ENCODE results near the gene HDGFL3.
"Not testable (repeated sequence)": the region's sequence is repeated elsewhere in the genome, so short reads cannot be mapped to it uniquely, and the experiment has no call there.

Gene HDGFL3

DNA sequence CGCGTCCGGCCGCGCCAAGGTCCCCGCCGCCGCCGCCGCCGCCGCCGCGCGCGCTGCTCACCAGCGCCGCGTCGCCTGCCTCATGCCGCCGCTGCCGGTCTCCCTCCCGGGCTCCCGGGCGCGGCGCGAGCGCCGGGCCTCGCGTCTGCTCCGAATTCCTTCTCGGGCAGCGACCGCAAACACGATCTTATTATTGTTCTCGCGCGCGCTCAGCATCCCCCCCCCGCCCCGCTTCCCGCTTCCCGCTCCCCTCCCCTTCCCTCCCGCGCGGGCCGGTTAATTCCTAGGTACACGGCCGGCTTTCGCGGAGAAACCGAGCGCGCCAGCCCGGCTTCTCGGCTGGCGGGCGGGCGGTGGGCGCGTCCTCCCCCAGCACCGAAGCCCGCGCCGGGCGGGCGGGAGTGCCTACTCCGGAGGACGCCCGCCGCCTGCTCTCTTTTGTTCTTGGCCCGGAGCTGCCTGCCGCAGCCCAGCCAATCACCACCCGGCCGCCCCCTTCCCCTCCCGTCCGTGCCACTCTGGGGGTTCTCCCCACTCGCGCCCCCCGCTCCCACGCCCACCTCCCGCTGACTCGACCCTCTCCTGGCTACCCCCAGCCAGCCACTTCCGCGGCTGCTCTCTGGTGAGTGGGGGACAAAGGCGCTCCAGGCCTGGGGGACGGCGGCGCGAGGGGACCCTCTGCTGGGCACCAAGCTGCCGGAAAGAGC is at the start of gene HDGFL3:
HDGFL3 (minus strand) TSS at position 164 of the 707 bp plus-strand sequence. CDS start 409 bp downstream, outside the sequence.
- DNase-seq (ENCODE audit: insufficient read length, low spot score) (no peak), FAIRE-seq (no peak)

- FAIRE-seq: no peak
- no peak for DNase-seq (ENCODE audit: insufficient read length, low spot score)
Measured at GRCh38 chr15:83250781-83251180, 43.2 kb upstream of the HDGFL3 start.

- no peak for FAIRE-seq
Measured at GRCh38 chr15:83249030-83249343, 41.4 kb upstream of the HDGFL3 start.

GRCh38 chr15:83248151-83249029 is 40.8 kb upstream of the HDGFL3 start:
- peak; percentile 12 for DNase-seq (ENCODE audit: insufficient read length, low spot score)
- FAIRE-seq: peak; percentile 79

More at GRCh38 chr15:83249030-83249343, 41.4 kb upstream of the HDGFL3 start:
- DNase-seq (ENCODE audit: insufficient read length, low spot score): no peak

DNA sequence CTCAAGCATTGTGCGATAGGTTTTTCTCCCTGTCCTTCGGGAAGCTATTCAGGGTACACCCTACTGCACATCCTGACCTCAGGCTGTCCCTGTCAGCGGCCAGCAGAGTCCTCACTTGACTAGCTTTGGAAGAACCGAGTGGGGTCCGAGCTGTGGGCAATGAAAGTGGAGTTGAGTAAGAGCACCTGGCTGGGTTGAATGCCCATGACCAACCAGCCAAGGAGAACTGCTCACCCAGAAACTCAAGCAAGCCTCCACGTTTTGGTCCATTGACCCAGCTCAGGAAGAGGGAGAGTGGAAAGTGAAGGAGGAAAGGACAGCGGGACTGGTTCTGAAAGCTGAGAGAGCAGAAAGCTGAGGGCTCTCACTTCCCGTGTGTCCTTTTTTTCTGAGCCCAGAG is 36.0 kb upstream of the HDGFL3 start:
- FAIRE-seq (no peak), DNase-seq (ENCODE audit: insufficient read length, low spot score) (no peak)

- no peak for FAIRE-seq
- DNase-seq (ENCODE audit: insufficient read length, low spot score): no peak
Measured at GRCh38 chr15:83230242-83230641, 22.6 kb upstream of the HDGFL3 start.

GRCh38 chr15:83225449-83225848 is 17.8 kb upstream of the HDGFL3 start:
- DNase-seq (ENCODE audit: insufficient read length, low spot score) (no peak), FAIRE-seq (no peak)

- not testable (repeated sequence) for FAIRE-seq; DNase-seq (ENCODE audit: insufficient read length, low spot score)
Measured at GRCh38 chr15:83221781-83222180, 14.2 kb upstream of the HDGFL3 start.

- DNase-seq (ENCODE audit: insufficient read length, low spot score) (no peak), FAIRE-seq (no peak)
Measured at GRCh38 chr15:83219026-83219425, 11.4 kb upstream of the HDGFL3 start.

DNA sequence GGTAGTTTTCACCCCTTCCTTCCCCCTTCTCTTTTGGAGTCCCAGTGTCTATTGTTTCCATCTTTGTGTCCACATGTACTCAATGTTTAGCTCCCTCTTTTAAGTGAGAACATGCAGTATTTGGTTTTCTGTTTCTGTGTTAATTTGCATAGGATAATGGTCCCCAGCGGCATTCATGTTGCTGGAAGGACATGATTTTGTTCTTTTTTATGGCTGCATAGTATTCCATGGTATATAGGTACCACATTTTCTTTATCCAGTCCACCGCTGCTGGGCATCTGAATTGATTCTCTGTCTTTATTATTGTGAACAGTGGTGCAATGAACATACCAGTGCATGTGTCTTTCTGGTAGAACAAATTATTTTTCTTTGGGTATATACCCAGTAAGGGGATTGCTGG is 7.7 kb upstream of the HDGFL3 start:
- no peak for FAIRE-seq
- DNase-seq (ENCODE audit: insufficient read length, low spot score): no peak

- FAIRE-seq: no peak
- DNase-seq (ENCODE audit: insufficient read length, low spot score): no peak
Measured at GRCh38 chr15:83210619-83211018, 3.0 kb upstream of the HDGFL3 start.

DNA sequence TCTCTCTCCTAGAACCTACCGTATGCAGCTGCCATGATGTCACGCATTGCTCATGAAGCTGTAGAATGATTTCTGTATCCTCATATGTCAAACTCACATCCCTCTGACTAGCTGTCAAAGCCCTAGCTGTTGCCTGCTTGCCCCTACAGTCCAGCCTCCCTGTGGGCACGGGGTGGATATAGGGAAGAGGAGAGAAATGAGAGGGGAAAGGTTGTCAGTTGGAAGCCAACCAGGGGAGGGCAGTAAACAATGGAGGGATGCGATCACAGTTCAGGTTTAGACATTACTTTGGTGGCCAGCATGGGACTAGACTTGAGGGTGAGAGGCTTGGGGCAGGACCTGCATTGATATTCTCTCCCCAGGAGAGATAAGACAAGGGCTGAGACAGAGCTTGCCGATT is 1.7 kb upstream of the HDGFL3 start:
- no peak for FAIRE-seq
- no peak for DNase-seq (ENCODE audit: insufficient read length, low spot score)

- no peak for FAIRE-seq
Measured at GRCh38 chr15:83208367-83208661, 691 bp upstream of the HDGFL3 start.

DNA sequence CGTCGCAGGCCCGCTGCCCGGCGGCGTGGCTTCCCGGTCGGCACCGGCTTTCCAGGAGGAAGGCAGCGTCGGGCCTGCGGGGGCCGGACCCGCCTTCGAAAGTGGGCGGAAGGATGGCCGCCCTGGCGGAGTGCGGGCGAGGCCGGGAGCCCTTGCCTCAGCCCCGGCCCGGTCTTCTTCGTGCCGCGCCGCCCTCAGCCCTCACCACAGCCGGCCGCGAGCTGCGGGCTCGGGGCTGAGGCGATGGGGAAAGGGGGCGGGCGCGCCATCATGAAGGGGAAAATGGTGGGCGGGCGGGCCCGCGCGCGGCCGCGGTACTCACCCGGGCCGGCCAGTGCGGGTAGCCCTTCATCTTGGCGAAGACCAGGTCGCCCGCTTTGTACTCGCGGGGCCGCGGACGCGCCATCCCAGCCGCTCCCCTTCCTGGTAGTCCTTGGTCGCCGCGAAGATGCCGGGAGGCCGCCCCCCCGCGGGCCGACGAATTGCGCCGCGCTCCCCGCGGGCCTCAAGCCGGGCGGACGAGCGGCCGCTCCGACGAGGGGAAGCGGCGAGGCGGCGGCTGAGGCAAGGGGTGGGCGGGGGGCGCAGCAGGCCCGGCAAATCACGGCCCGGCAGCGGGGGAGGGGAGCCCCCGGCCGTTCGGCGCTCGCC is 489 bp downstream of the HDGFL3 start:
- no peak for FAIRE-seq

More at GRCh38 chr15:83208367-83208661, 691 bp upstream of the HDGFL3 start:
- DNase-seq (ENCODE audit: insufficient read length, low spot score): no peak

DNA sequence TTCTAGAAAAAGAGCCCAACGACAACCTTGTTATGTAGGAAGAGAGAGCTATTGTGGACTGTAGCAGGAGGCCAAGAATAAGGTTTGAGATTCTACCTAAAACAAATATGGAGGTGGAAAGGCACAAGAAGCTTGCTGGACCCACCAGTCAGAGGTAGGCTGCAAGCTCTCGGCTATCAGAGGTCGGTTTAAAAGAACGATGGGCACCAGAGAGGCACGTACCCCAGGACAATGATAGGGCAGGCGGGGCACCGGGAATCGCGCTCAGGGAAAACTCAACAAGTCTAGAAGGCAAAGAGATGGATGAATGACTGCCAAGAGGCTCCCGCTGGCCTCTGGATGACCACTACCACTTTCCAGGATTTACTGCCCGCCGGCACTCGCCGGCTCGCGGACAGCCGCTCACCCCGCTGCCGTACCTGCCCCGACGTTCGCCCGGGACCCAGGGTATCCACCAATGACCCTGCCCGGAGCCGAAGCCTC is 1.1 kb downstream of the HDGFL3 start:
- DNase-seq (ENCODE audit: insufficient read length, low spot score) (no peak), FAIRE-seq (no peak)

More for the DNA sequence above, 489 bp downstream of the HDGFL3 start:
- no peak for DNase-seq (ENCODE audit: insufficient read length, low spot score)

DNA sequence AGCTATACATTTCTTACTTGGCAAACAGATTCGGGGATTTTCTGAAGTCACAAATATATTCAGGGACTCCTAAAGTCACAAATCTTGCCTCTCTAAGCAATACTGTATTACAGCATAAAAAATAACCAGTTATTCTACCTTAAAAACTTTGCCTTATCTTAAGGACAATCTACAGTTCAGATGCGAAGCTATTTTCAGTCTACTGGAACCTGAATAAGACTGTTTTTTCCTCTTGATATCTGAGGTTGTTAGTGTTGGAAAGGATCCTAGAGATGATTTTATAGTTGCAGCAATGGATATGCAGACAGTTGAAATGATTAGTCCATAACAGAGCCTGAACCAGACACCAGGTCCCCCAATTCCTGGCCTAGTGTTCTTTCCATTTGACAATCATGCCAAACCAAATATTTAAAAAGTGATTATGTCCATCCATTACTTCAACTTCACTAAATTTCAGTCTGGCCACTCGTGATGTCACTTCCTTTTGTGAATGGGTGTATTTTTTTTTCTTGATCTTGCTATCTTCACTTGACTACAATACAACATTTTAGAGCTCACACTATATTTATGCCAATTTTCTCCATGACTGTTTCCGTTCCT is 1.8 kb downstream of the HDGFL3 start:
- DNase-seq (ENCODE audit: insufficient read length, low spot score) (no peak), FAIRE-seq (no peak)

DNA sequence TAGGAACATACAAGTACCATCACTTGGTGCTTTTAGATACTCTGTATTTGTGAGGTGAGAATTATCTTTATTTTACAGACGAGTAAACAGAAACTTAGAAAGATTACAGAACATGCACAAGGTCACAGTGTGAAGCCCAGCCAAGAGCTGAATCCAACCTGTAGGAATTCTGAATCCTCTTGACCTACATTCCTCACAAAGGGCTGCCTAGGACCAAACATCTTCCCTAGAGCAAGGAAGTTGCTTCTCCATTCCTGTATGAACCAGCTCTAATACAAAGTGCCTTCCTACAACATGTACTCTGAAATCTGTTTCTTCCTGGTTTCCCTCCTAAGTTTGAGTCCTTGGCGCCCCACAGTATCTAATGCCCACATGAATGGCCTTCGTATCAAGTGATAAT is 2.9 kb downstream of the HDGFL3 start:
- no peak for FAIRE-seq
- no peak for DNase-seq (ENCODE audit: insufficient read length, low spot score)

- FAIRE-seq: no peak
- DNase-seq (ENCODE audit: insufficient read length, low spot score): no peak
Measured at GRCh38 chr15:83203543-83203942, 4.1 kb downstream of the HDGFL3 start.

GRCh38 chr15:83200589-83200988 is 7.0 kb downstream of the HDGFL3 start:
- FAIRE-seq (no peak), DNase-seq (ENCODE audit: insufficient read length, low spot score) (no peak)

DNA sequence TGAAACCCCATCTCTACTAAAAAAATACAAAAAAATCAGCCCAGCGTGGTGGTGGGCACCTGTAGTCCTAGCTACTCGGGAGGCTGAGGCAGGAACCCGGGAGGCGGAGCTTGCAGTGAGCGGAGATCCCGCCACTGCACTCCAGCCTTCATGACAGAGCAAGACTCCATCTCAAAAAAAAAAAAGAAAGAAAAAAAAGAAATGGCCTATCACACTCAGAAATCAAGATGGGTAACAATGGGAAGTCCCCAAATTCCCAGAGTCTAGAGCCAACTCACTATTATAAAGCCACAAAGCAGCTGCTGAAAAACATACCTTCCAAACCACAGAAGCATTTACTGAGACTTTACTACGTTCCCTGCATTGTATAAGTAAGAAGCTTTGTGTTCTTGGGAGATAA is 7.5 kb downstream of the HDGFL3 start:
- FAIRE-seq (no peak), DNase-seq (ENCODE audit: insufficient read length, low spot score) (no peak)

DNA sequence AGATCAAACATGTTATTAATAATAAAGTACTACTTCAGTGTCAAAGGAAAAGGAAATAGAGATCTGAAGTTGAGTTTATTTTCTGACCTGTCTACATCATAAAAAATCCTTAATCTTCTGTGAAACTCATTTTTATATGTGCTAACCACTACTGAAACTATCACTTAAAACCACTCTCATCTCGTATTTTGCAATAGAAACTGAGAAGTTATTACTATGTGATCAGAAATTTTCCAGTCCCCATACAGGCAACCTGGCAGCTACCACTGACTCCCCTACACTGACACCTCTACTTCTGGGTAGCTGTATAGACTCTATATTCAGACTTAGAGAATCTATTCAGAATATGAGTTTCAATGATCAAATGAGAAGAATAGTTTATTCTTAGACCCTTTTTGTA is 8.3 kb downstream of the HDGFL3 start:
- peak; percentile 44 for FAIRE-seq

More for the DNA sequence above, 8.3 kb downstream of the HDGFL3 start:
- DNase-seq (ENCODE audit: insufficient read length, low spot score): no peak
